ENCODE data around the gene DGKH. TPM values are rescaled to one million over a fixed set of nuclear protein-coding genes. Genes with fewer than 3 reads are reported as not detected.
A peak's percentile ranks its signal among the peaks of the same experiment; 100 is the strongest.
"Not testable (repeated sequence)": the region's sequence is repeated elsewhere in the genome, so short reads cannot be mapped to it uniquely, and the experiment has no call there.

DGKH gene
- total RNA-seq, 2 experiments from 2014 or later: 15.2 to 15.8 TPM

DNA sequence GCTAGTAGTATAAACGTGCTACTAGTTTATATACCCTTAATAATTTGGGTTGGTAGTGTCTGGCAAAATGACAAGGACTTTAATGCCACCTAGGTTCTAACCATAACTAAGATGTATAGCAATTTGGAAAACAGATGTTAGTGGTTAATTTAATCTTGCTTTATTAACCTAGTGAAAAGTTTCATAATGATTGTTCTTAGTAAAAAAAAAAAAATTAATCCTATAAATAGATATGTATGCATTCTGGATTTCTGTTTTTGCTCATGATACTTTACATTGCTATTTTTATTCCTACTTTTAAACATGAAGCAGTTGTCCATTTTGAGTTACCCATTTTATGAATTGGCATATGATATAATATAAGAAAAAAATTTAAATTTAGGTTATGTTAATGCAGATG lies 36.3 kb downstream of the DGKH start:
- Mint-ChIP-seq H3K36me3 (ENCODE audit: low read depth) (peaks cover 16% of the 10 kb centered on the region), H3K27ac (no peak overlapping the region), H3K27me3 (no peaks in the 10 kb centered on the region), H3K4me3 (no peak overlapping the region), H3K9me3 (no peaks in the 10 kb centered on the region), H3K4me1 (ENCODE audit: low read depth) (peaks cover 22% of the 10 kb centered on the region)
- TF ChIP-seq, protein P1, sequence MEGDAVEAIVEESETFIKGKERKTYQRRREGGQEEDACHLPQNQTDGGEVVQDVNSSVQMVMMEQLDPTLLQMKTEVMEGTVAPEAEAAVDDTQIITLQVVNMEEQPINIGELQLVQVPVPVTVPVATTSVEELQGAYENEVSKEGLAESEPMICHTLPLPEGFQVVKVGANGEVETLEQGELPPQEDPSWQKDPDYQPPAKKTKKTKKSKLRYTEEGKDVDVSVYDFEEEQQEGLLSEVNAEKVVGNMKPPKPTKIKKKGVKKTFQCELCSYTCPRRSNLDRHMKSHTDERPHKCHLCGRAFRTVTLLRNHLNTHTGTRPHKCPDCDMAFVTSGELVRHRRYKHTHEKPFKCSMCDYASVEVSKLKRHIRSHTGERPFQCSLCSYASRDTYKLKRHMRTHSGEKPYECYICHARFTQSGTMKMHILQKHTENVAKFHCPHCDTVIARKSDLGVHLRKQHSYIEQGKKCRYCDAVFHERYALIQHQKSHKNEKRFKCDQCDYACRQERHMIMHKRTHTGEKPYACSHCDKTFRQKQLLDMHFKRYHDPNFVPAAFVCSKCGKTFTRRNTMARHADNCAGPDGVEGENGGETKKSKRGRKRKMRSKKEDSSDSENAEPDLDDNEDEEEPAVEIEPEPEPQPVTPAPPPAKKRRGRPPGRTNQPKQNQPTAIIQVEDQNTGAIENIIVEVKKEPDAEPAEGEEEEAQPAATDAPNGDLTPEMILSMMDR (IDR thresholded peaks at IDR 0.05): no peak
- ChIA-PET CTCF (no interaction called here), POLR2A (no interaction called here)
- DNase-seq (no peak), ATAC-seq (no peak)
- intact Hi-C loops (cut with micrococcal nuclease): no loop called here

DNA sequence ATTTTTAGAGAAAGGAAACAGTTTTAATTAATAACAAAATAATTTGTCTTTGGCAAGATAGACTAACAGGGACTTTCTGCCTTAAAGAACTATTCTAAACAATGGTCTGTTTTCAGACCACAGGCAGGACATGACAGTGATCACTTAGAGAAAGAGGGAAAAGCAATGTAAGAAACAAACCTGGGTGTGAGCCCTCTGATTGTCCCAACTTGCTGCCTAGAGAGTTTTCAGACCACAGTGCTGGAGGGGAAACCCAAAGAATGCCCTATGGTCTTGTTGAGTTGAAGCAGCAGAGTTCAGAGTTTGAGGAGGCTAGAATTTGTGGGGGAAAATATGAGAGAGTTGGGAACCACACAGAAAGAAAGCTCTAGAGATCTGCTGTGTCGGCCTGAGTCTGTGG lies 38.1 kb downstream of the DGKH start:
- CTCF ChIA-PET: no interaction called here

DNA sequence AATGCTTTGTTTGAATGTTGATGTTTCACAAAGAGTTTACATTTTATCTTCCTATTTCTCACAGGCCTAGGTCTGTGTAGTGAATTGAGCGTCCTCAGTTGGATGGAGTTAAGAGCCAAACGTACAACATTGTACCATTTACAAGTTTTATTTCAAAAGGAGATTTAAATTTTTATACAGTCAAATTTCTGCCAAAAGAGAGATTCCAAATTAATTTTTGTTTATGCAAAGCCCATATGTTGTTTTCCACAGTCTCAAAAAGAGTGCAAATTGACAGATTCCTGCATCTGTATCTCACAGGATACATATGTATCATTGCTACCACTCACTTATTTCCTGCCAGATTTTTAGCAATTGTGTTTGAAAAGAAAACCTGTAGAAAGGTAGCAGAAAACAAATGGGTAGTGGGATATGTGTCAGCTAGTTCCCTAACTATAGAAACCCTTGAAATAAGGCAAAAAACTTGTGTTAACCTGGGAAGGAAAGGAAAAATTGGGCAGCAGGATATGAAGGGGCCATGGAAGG lies 46.1 kb downstream of the DGKH start:
- Mint-ChIP-seq H3K27ac (no peak overlapping the region), H3K4me3 (no peak overlapping the region), H3K4me1 (ENCODE audit: low read depth) (peaks cover 9% of the 10 kb centered on the region), H3K9me3 (peaks cover 2% of the 10 kb centered on the region), H3K27me3 (no peaks in the 10 kb centered on the region), H3K36me3 (ENCODE audit: low read depth) (peaks cover 13% of the 10 kb centered on the region)
- ChIA-PET POLR2A (no interaction called here), CTCF (no interaction called here)
- intact Hi-C loops (cut with micrococcal nuclease): no loop called here
- TF ChIP-seq, protein P1 (IDR thresholded peaks at IDR 0.05): no peak
- DNase-seq (no peak), ATAC-seq (no peak)

More for the DNA sequence above, 38.1 kb downstream of the DGKH start:
- Mint-ChIP-seq H3K27ac (peak overlapping the region; percentile 2), H3K4me1 (ENCODE audit: low read depth) (peaks cover 20% of the 10 kb centered on the region), H3K27me3 (no peaks in the 10 kb centered on the region), H3K36me3 (ENCODE audit: low read depth) (peaks cover 24% of the 10 kb centered on the region), H3K4me3 (no peak overlapping the region), H3K9me3 (peaks cover 2% of the 10 kb centered on the region)
- intact Hi-C loops (cut with micrococcal nuclease): no loop called here
- POLR2A ChIA-PET: interaction anchor here (0.7 kb wide), 1 partner anchor 14 kb away, joined by 3 read pairs; no protein-coding TSS in a partner anchor
- peak; percentile 14 for DNase-seq
- TF ChIP-seq, protein P1 (IDR thresholded peaks at IDR 0.05): no peak
- ATAC-seq: no peak

DNA sequence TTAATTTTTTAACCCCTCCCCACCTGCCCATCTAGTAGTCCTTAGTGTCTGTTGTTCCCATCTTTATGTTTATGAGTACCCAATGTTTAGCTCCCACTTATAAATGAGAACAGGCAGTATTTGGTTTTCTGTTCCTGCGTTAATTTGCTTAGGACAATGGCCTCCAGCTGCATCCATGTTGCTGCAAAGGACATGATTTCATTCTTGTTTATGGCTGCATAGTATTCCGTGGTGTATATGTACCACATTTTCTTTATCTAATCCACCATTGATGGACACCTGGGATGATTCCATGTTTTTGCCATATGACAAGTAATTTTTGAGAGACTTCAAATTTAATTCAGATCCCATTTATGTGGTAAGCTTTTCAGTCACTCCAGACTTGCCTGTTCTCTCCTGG lies 47.8 kb downstream of the DGKH start:
- DNase-seq; ATAC-seq; H3K27me3 Mint-ChIP-seq; H3K9me3 Mint-ChIP-seq; intact Hi-C loops (cut with micrococcal nuclease); H3K4me3 Mint-ChIP-seq; H3K36me3 Mint-ChIP-seq (ENCODE audit: low read depth); H3K27ac Mint-ChIP-seq; CTCF ChIA-PET: not testable (repeated sequence)
- POLR2A ChIA-PET: interaction anchor here (0.6 kb wide), 1 partner anchor 164 kb away, joined by 3 read pairs; no protein-coding TSS in a partner anchor
- peaks cover 15% of the 10 kb centered on the region for H3K4me1 Mint-ChIP-seq (ENCODE audit: low read depth)

DNA sequence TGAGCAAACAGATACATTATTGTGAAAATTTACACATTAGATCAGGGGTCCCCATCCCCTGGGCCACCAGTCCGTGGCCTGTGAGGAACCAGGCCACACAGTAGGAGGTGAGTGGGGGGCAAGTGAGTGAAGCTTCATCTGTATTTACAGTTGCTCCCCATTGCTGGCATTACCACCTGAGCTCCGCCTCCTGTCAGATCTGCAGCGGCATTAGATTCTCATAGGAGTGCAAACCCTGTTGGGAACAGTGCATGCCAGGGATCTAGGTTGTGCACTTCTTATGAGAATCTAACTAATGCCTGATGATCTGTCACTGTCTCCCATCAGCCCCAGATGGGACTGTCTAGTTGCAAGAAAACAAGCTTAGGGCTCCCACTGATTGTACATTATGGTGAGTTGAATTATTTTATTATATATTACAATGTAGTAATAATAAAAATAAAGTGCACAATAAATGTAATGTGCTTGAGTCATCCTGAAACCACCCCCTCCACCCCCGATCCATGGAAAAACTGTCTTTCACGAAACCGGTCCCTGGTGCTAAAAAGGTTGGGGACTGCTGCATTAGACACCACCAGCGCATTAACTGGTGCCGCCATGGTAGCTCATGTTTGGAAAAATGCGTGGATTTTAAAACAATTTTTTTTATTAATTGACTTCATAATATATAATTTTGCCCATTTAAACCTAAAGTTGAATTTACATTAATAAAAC lies 51.7 kb downstream of the DGKH start:
- H3K9me3 Mint-ChIP-seq: peaks cover 2% of the 10 kb centered on the region
- DNase-seq: no peak
- peaks cover 14% of the 10 kb centered on the region for H3K4me1 Mint-ChIP-seq (ENCODE audit: low read depth)
- no peak for ATAC-seq
- ChIA-PET CTCF (no interaction called here), POLR2A (interaction anchor here (1.1 kb wide), 1 partner anchor 14 kb away, joined by 3 read pairs; no protein-coding TSS in a partner anchor)
- TF ChIP-seq, protein P1 (IDR thresholded peaks at IDR 0.05): no peak
- intact Hi-C loops (cut with micrococcal nuclease): no loop called here
- H3K27me3 Mint-ChIP-seq: no peaks in the 10 kb centered on the region
- H3K27ac Mint-ChIP-seq: no peak overlapping the region
- H3K36me3 Mint-ChIP-seq (ENCODE audit: low read depth): peaks cover 5% of the 10 kb centered on the region
- no peak overlapping the region for H3K4me3 Mint-ChIP-seq
